22Rv1 (cell line): Measurements from ENCODE around the gene OCA2.

Experiments
- H3K27ac ChIP-seq: fragments of 450-650 bp; 2 replicates; pipeline ENCODE4 v1.5.1; 2017
- CTCF ChIP-seq: fragments of 450-650 bp; IDR thresholded peaks from 2 replicates; pipeline ENCODE4 v1.5.1; 2017; ENCODE audit warnings: mild to moderate bottlenecking
- ZFX ChIP-seq: fragments of 450-650 bp; IDR thresholded peaks from 2 replicates; pipeline ENCODE4 v1.6.1; 2017; ENCODE audit warnings: antibody characterized with exemption, borderline replicate concordance

The OCA2 gene

DNA sequence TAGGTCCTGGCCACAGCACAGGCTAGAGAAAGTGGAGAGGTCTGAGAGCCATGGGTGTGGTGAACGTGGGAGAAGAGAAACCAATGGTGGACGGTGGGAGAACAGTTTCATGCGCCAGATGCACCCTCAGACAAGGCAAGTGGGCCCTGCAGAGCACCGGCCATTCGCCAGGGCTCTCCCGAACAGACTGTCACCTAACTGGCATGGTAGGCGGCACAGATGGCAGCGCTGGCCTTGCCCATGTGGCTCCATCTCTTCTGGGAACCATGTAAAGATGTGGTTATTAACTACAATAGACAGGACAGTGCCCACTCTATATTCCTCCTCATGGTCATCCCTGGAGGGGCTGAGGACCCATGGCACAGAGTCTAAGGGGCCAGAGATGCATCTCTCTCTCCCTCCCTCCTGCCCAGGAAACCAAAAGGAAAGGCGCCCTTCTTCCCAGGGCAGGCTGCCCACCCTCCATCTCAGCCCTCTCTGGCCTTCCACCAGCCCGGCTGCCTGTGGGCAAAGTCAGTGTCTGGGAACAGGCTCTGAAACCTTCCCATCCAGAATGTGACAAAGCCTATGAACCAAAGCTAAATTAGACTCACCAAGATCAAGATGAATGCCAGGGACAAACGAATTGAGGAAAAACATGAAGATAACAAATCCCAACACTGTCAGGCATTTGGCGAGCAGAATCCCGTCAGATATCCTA is 147.8 kb downstream of the OCA2 start:
- TF ChIP-seq ZFX (no peak), CTCF (no peak)
- H3K27ac ChIP-seq = no peak overlapping the region

GRCh38 chr15:27949089-27949488 is 150.0 kb downstream of the OCA2 start:
- no peak for TF ChIP-seq ZFX
- no peak for TF ChIP-seq CTCF
- H3K27ac ChIP-seq = no peak overlapping the region

DNA sequence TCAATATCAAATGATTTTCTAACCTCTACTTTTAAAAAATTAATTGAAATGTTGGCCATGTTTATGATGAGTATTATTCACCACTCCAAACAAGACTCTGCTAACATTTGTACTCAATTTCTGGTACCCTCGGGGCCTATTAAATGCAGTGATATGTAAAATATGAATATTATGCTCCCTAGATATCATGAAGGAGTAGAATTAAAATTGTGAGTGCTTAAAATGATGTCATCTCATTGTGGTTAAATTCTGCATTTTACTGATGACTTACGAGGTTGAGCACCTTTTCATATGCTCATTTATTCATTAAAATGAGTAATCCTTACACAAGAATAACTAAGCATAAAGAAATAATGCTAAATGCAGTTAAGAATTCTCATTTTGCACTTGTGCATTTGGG is 159.9 kb downstream of the OCA2 start:
- TF ChIP-seq CTCF (no peak), ZFX (no peak)
- no peak overlapping the region for H3K27ac ChIP-seq

- TF ChIP-seq CTCF (no peak), ZFX (no peak)
- H3K27ac ChIP-seq = no peak overlapping the region
Measured at GRCh38 chr15:27937851-27938250, 161.3 kb downstream of the OCA2 start.

GRCh38 chr15:27936164-27936563 is 163.0 kb downstream of the OCA2 start:
- TF ChIP-seq CTCF = no peak
- no peak for TF ChIP-seq ZFX

DNA sequence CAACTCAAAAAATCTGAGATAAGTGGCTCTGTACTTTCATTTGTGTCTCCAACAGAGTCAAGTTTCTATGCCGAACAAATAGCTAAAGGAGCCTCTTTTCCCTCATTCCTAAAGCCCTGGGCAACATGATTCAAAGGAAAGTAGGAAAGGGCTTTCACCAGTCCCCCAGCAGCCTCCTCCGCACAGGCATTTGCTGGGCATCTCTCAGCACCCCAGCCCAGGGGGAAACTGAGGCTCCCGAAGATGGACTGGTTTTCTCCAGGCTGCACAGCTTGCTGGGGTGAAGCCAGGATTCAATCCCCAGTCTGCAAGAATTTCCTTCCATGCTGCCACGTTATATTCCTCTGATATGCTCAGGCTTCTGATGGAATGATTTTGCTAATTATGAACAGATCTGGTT is 163.8 kb downstream of the OCA2 start:
- no peak for TF ChIP-seq ZFX
- TF ChIP-seq CTCF = no peak
- H3K27ac ChIP-seq = no peak overlapping the region

More at GRCh38 chr15:27936164-27936563, 163.0 kb downstream of the OCA2 start:
- H3K27ac ChIP-seq = no peak overlapping the region

- TF ChIP-seq CTCF (no peak), ZFX (no peak)
- no peak overlapping the region for H3K27ac ChIP-seq
Measured at GRCh38 chr15:27934782-27935181, 164.3 kb downstream of the OCA2 start.
